HG03175 (cell line): ENCODE measurements around the gene RAD21L1.
"Not testable (repeated sequence)": the region's sequence is repeated elsewhere in the genome, so short reads cannot be mapped to it uniquely, and the experiment has no call there.

Source experiments
- ATAC-seq: cut with Tn5 transposase; IDR thresholded peaks from one replicate; pipeline ENCODE4 v1.9.1; 2021; ENCODE audit warnings: mild to moderate bottlenecking, moderate library complexity; ENCODE audit not compliant: unreplicated experiment

Gene RAD21L1

GRCh38 chr20:1199212-1199873, 26.5 kb upstream of the RAD21L1 start:
- ATAC-seq: no peak

GRCh38 chr20:1199964-1200363, 25.9 kb upstream of the RAD21L1 start:
- ATAC-seq: no peak

GRCh38 chr20:1202762-1203504, 22.9 kb upstream of the RAD21L1 start, which contains the start of gene C20orf202:
C20orf202 (plus strand) TSS chr20:1203454; CDS start chr20:1203586, 132 bp downstream.
- no peak for ATAC-seq

GRCh38 chr20:1203630-1204029, 22.2 kb upstream of the RAD21L1 start:
- no peak for ATAC-seq

GRCh38 chr20:1204113-1204512, 21.7 kb upstream of the RAD21L1 start:
- ATAC-seq: no peak

GRCh38 chr20:1204576-1204975, 21.3 kb upstream of the RAD21L1 start:
- ATAC-seq: no peak

- no peak for ATAC-seq
Measured at GRCh38 chr20:1205802-1206201, 20.0 kb upstream of the RAD21L1 start.

- no peak for ATAC-seq
Measured at GRCh38 chr20:1206366-1207148, 19.3 kb upstream of the RAD21L1 start.

GRCh38 chr20:1207293-1207878, 18.5 kb upstream of the RAD21L1 start:
- ATAC-seq: no peak

- ATAC-seq: no peak
Measured at GRCh38 chr20:1209447-1210387, 16.1 kb upstream of the RAD21L1 start.

GRCh38 chr20:1210501-1210900, 15.3 kb upstream of the RAD21L1 start:
- no peak for ATAC-seq

GRCh38 chr20:1212023-1212422, 13.8 kb upstream of the RAD21L1 start:
- no peak for ATAC-seq

- ATAC-seq: peak; percentile 65
Measured at GRCh38 chr20:1212607-1213396, 13.0 kb upstream of the RAD21L1 start.

GRCh38 chr20:1214838-1215261, 11.0 kb upstream of the RAD21L1 start:
- ATAC-seq: no peak

GRCh38 chr20:1215386-1216170, 10.3 kb upstream of the RAD21L1 start:
- ATAC-seq: no peak

GRCh38 chr20:1216527-1217427, 9.1 kb upstream of the RAD21L1 start:
- ATAC-seq: not testable (repeated sequence)

GRCh38 chr20:1222750-1223149, 3.1 kb upstream of the RAD21L1 start:
- ATAC-seq: not testable (repeated sequence)
